ENCODE measurements around the gene P3H1. TPM values are rescaled to one million over a fixed set of nuclear protein-coding genes. Genes with fewer than 3 reads are reported as not detected.
"Not testable (repeated sequence)": the region's sequence is repeated elsewhere in the genome, so short reads cannot be mapped to it uniquely, and the experiment has no call there.

Gene P3H1
- total RNA-seq, 1 experiment from 2014 or later = 32.9 TPM

- no peak for TF ChIP-seq ELF1 (IDR thresholded peaks at IDR 0.05; ENCODE audit: borderline replicate concordance, low read depth)
- TF ChIP-seq MAX (IDR thresholded peaks at IDR 0.05) = no peak
- TF ChIP-seq CBX3 (IDR thresholded peaks at IDR 0.05; ENCODE audit: low read depth) = no peak
- no peak for TF ChIP-seq RAD21 (IDR thresholded peaks at IDR 0.05; ENCODE audit: low read depth)
- TF ChIP-seq CEBPB (IDR thresholded peaks at IDR 0.05; ENCODE audit: low read depth) = no peak
- no peak for TF ChIP-seq SP1 (IDR thresholded peaks at IDR 0.05; ENCODE audit: low read depth)
- no peak for TF ChIP-seq CTCF (IDR thresholded peaks at IDR 0.05 in 2 of 3, conservative IDR thresholded peaks at IDR 0.05 in 1 of 3; ENCODE audit: borderline replicate concordance in 1 of 3, insufficient read depth in 1 of 3, low read depth in 2 of 3, low read length in 2 of 3)
- H3K9me2 ChIP-seq (ENCODE audit: insufficient read depth) = no peaks in the 10 kb centered on the region
- peaks cover 0 to 16% of the 10 kb centered on the region in 2 experiments; a peak in 2 of 4 replicates for H3K36me3 ChIP-seq (ENCODE audit: control insufficient read depth in 1 of 2, insufficient read depth in 2 of 2, low read length in 2 of 2)
- no peak overlapping the region for H3K9ac ChIP-seq (ENCODE audit: low read length)
- no peak overlapping the region for H2AFZ ChIP-seq (ENCODE audit: low read depth, low read length, poor library complexity, severe bottlenecking)
- no peak overlapping the region for H3K4me2 ChIP-seq (ENCODE audit: low read length)
- RAD21 ChIA-PET (ENCODE audit: low non-redundant PET in 1 of 2, low total read pairs in 2 of 2, uncharacterized antibody in 2 of 2, unreplicated experiment in 2 of 2) = no interaction called here
- ATAC-seq (no peak), DNase-seq (ENCODE audit: low read depth, low spot score) (no peak)
- no peak overlapping the region for H3K4me3 ChIP-seq (replicated peaks in 1 of 2; ENCODE audit: low read depth in 1 of 2, low read length in 2 of 2)
- H4K20me1 ChIP-seq (ENCODE audit: insufficient read depth) = no peaks in the 10 kb centered on the region
- H3K4me1 ChIP-seq (ENCODE audit: control insufficient read depth in 1 of 2, insufficient read depth in 2 of 2, low read length in 2 of 2) = no peaks in the 10 kb centered on the region
- BruUV-seq (replicated peaks) = no TSS peak
- POLR2A ChIA-PET = no interaction called here
- CTCF ChIA-PET = no interaction called here
- H3K79me2 ChIP-seq (ENCODE audit: insufficient read depth, low read length) = peaks cover 53% of the 10 kb centered on the region
- H3K27me3 ChIP-seq (ENCODE audit: insufficient read depth, low read length) = no peaks in the 10 kb centered on the region
- H3K27ac ChIP-seq (ENCODE audit: low read depth, low read length) = no peak overlapping the region
- intact Hi-C loops (cut with micrococcal nuclease) = no loop called here
- H3K9me3 ChIP-seq (ENCODE audit: control insufficient read depth in 1 of 2, insufficient read depth in 1 of 2, low read depth in 1 of 2, low read length in 2 of 2) = no peaks in the 10 kb centered on the region
These were observed 53.5 kb downstream of the P3H1 start for GRCh38 chr1:42713293-42713692.

- RAD21 ChIA-PET (ENCODE audit: low non-redundant PET in 1 of 2, low total read pairs in 2 of 2, uncharacterized antibody in 2 of 2, unreplicated experiment in 2 of 2); ATAC-seq: not testable (repeated sequence)
These were observed 54.0 kb downstream of the P3H1 start for GRCh38 chr1:42712808-42713207.

More at GRCh38 chr1:42712808-42713207, 54.0 kb downstream of the P3H1 start:
- H3K4me1 ChIP-seq (ENCODE audit: control insufficient read depth in 1 of 2, insufficient read depth in 2 of 2, low read length in 2 of 2); DNase-seq (ENCODE audit: low read depth, low spot score); BruUV-seq (replicated peaks); intact Hi-C loops (cut with micrococcal nuclease); H3K9ac ChIP-seq (ENCODE audit: low read length); H3K4me2 ChIP-seq (ENCODE audit: low read length); CTCF ChIA-PET; H4K20me1 ChIP-seq (ENCODE audit: insufficient read depth); H3K9me3 ChIP-seq (ENCODE audit: control insufficient read depth in 1 of 2, insufficient read depth in 1 of 2, low read depth in 1 of 2, low read length in 2 of 2); POLR2A ChIA-PET; H3K4me3 ChIP-seq (replicated peaks in 1 of 2; ENCODE audit: low read depth in 1 of 2, low read length in 2 of 2); H3K27me3 ChIP-seq (ENCODE audit: insufficient read depth, low read length); H3K27ac ChIP-seq (ENCODE audit: low read depth, low read length); H3K9me2 ChIP-seq (ENCODE audit: insufficient read depth); H2AFZ ChIP-seq (ENCODE audit: low read depth, low read length, poor library complexity, severe bottlenecking): not testable (repeated sequence)
- Histone ChIP-seq H3K79me2 (ENCODE audit: insufficient read depth, low read length) (peaks cover 58% of the 10 kb centered on the region), H3K36me3 (ENCODE audit: control insufficient read depth in 1 of 2, insufficient read depth in 2 of 2, low read length in 2 of 2) (peaks cover 0 to 21% of the 10 kb centered on the region in 2 experiments; a peak in 2 of 4 replicates)

Data from HCT116 (cell line).